ENCODE measurements around the gene MBD3L4.

MBD3L4 gene

DNA sequence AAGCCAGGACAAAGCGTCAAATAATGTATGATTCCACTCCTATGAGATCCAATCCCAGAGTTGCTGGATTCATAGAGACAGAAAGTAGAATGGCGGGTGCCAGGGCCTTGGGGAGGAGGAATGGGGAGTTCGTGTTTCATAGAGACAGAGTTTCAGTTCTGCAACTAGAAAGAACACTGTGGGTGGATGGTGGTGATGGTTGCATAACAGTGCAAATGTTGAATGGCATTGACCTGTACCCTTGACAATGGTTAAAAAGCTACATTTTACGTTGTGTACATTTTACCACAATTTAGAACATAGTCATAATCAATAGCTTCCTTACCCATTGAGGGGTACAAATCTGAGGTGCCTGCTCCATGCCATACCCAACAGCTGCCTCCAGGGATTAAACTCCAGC lies 52.1 kb downstream of the MBD3L4 start:
- no peak for ATAC-seq (ENCODE audit: insufficient read depth, low read depth)
- no peaks in the 10 kb centered on the region for H3K79me2 ChIP-seq (ENCODE audit: insufficient read depth, low read length)

More for the DNA sequence above, 52.1 kb downstream of the MBD3L4 start:
- H2AFZ ChIP-seq (ENCODE audit: low read depth, low read length): no peak overlapping the region
- no peak overlapping the region for H3K27ac ChIP-seq (ENCODE audit: low read length)
- no peak overlapping the region for H3K9ac ChIP-seq (ENCODE audit: low read depth, low read length)
- TF ChIP-seq EZH2 (IDR thresholded peaks at IDR 0.05; ENCODE audit: borderline replicate concordance, low read depth, low read length, severe bottlenecking): no peak
- TF ChIP-seq, protein P1, sequence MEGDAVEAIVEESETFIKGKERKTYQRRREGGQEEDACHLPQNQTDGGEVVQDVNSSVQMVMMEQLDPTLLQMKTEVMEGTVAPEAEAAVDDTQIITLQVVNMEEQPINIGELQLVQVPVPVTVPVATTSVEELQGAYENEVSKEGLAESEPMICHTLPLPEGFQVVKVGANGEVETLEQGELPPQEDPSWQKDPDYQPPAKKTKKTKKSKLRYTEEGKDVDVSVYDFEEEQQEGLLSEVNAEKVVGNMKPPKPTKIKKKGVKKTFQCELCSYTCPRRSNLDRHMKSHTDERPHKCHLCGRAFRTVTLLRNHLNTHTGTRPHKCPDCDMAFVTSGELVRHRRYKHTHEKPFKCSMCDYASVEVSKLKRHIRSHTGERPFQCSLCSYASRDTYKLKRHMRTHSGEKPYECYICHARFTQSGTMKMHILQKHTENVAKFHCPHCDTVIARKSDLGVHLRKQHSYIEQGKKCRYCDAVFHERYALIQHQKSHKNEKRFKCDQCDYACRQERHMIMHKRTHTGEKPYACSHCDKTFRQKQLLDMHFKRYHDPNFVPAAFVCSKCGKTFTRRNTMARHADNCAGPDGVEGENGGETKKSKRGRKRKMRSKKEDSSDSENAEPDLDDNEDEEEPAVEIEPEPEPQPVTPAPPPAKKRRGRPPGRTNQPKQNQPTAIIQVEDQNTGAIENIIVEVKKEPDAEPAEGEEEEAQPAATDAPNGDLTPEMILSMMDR (IDR thresholded peaks at IDR 0.05; ENCODE audit: borderline replicate concordance, extremely low read depth, low read length, poor library complexity, severe bottlenecking): no peak
- H3K4me2 ChIP-seq (ENCODE audit: insufficient read depth, low read length): no peak overlapping the region
- no peak for DNase-seq
- no peaks in the 10 kb centered on the region for H3K4me1 ChIP-seq (ENCODE audit: insufficient read depth, low read length)
- no peaks in the 10 kb centered on the region for H4K20me1 ChIP-seq (ENCODE audit: insufficient read depth, low read length)
- peaks cover 18% of the 10 kb centered on the region for H3K9me3 ChIP-seq (ENCODE audit: insufficient read depth, low read length, severe bottlenecking)
- H3K36me3 ChIP-seq (ENCODE audit: insufficient read depth, low read length): no peaks in the 10 kb centered on the region
- H3K27me3 ChIP-seq (ENCODE audit: insufficient read depth, low read length, poor library complexity): no peaks in the 10 kb centered on the region
- no peak overlapping the region for H3K4me3 ChIP-seq (ENCODE audit: low read depth in 1 of 2, low read length in 2 of 2)

All from DND-41 (cell line).